ENCODE data around the gene KDM4B.

DNA sequence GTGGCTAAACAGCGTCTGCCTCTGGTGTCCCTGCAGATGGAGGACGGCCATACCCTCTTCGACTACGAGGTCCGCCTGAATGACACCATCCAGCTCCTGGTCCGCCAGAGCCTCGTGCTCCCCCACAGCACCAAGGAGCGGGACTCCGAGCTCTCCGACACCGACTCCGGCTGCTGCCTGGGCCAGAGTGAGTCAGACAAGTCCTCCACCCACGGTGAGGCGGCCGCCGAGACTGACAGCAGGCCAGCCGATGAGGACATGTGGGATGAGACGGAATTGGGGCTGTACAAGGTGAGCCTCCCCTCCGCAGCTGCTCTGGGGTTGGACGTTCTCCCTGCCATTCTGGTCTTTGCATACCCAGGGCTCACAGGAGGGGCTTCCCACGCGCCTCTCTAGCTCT, 39.7 kb upstream of the KDM4B start:
- TF ChIP-seq, protein P1, sequence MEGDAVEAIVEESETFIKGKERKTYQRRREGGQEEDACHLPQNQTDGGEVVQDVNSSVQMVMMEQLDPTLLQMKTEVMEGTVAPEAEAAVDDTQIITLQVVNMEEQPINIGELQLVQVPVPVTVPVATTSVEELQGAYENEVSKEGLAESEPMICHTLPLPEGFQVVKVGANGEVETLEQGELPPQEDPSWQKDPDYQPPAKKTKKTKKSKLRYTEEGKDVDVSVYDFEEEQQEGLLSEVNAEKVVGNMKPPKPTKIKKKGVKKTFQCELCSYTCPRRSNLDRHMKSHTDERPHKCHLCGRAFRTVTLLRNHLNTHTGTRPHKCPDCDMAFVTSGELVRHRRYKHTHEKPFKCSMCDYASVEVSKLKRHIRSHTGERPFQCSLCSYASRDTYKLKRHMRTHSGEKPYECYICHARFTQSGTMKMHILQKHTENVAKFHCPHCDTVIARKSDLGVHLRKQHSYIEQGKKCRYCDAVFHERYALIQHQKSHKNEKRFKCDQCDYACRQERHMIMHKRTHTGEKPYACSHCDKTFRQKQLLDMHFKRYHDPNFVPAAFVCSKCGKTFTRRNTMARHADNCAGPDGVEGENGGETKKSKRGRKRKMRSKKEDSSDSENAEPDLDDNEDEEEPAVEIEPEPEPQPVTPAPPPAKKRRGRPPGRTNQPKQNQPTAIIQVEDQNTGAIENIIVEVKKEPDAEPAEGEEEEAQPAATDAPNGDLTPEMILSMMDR (IDR thresholded peaks at IDR 0.05; ENCODE audit: control extremely low read depth in 1 of 3, insufficient read depth in 1 of 3, low read depth in 1 of 3, low read length in 3 of 3) = no peak
- TF ChIP-seq POLR2AphosphoS5 (IDR thresholded peaks at IDR 0.05; ENCODE audit: low read depth, low read length) (no peak), HDAC6 (IDR thresholded peaks at IDR 0.05; ENCODE audit: low read depth, low read length) (no peak), POLR2A (IDR thresholded peaks at IDR 0.05; ENCODE audit: control extremely low read depth in 1 of 2, low read depth in 2 of 2, low read length in 2 of 2) (no peak), RBBP5 (IDR thresholded peaks at IDR 0.05; ENCODE audit: borderline replicate concordance, low read depth, low read length) (no peak), TAF1 (IDR thresholded peaks at IDR 0.05; ENCODE audit: low read depth, low read length) (no peak), SRF (IDR thresholded peaks at IDR 0.05; ENCODE audit: low read depth, low read length) (no peak), SP2 (IDR thresholded peaks at IDR 0.05; ENCODE audit: low read length) (no peak), TBP (IDR thresholded peaks at IDR 0.05; ENCODE audit: low read depth, low read length) (no peak), EGR1 (IDR thresholded peaks at IDR 0.05; ENCODE audit: borderline replicate concordance, low read depth, low read length) (no peak)
